NCI-H146 (cell line): ENCODE data around the gene ERC1.
"Not testable (repeated sequence)": the region's sequence is repeated elsewhere in the genome, so short reads cannot be mapped to it uniquely, and the experiment has no call there.

Experiments used
- DNase-seq: peaks from one replicate; lab custom pipeline; 2025; lab: John Stamatoyannopoulos, UW

ERC1 gene

GRCh38 chr12:1030779-1031178 is 39.8 kb downstream of the ERC1 start:
- DNase-seq = no peak

- no peak for DNase-seq
Measured at GRCh38 chr12:1034243-1034642, 43.2 kb downstream of the ERC1 start.

- no peak for DNase-seq
Measured at GRCh38 chr12:1034751-1035457, 43.9 kb downstream of the ERC1 start.

DNA sequence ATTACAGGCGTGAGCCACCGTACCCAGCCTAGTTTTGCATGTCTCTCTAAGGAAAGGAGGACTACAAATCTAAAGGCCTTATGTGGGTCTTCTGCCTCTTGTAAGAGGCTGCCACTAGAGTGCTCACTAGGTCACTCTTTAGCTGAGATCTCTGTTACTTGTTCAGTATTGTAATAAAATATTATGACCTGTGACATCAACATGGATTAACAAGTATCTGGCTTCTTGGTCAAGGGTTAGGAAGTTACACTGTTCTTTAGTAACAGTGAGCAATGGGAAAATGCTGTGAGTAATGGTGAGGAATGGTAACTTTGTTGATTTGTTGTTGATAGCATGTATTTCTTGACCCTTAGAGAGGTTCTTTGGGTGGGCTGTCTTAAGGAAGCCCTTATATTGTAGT is 50.5 kb downstream of the ERC1 start:
- no peak for DNase-seq

DNA sequence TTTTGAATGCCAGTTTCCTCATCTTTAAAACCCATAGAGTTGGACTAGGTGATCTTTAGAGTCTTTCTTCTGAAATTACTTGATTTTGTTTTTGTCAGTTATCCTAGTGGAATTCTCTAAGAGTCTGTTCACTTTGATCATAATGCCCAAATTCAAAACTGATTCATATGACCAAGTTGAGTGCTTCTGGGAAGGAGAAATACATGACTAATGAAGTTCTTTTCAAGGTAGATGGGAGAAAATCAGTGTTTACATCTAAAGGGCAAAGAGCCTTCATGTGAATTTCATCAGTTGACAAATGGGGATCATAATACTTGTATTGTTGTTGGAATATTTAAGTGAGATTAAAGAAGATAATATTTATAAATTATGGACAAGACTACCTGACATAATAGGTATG is 53.2 kb downstream of the ERC1 start:
- DNase-seq = no peak

GRCh38 chr12:1044696-1045095 is 53.7 kb downstream of the ERC1 start:
- no peak for DNase-seq

- DNase-seq = no peak
Measured at GRCh38 chr12:1046727-1047126, 55.7 kb downstream of the ERC1 start.

DNA sequence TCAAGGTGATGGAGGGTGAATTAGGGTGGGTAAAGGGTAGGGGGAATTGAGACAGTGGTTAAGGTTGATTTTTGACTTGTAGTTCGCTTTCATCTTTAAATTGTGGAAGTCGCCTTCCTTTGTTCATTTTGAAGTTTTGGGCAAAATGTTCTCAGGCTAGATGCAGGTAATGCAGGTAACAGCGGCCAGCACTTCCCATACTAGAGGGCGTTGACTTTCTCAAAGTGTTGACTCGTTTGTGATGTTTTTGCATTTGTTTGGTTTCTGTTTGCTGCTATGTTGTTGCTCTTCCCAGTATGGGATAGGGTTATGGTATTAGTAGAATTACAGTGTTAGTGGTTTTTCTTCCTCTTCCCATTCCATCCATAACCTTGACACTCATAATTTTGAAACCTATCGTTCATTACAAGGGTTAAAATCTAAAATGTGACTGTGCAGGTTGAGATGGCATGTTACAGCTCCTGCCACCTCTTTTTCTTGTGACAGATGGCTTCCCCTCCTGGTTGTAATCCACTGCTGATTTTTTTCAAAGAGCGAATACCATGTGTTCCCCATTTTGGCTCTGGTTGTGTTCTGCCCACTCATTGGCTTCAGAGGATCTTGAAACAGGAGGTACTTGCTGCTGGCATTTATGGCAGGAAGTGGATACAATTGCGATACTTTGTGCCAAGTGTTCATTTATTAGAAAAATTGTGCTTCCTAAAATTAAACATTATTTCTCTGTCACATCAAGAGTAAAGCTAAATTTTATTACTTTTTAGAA is 57.1 kb downstream of the ERC1 start:
- no peak for DNase-seq

DNA sequence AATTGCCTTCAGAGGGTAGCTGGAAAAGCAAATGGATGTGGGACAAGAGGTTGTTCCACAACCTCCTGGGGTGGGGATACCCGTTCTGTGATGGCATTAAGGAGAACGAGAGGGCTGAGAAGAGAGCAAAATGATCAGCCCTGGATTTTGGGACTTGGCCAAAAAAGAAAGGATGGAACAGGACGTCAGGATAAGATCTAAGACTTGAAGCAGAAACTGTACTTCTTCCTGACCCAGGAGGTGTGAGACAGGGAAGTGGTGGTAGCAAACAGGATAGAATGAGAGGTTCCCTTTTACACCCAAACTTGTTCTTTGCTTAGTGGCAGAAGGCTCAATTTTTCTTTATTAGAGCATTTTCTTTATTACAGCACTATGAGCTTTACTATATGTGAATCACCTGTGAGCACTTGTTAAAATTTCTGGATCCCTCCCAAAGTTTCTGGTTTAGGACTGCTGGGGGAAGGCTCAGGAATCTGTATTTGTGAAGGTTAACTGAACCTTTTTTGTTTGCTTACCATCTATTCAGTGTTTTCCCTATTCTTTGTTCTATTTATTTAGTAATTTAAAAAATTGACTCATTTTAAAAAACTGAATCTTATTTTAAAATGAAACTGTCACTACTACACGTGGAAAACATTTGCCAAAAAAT is 59.2 kb downstream of the ERC1 start:
- DNase-seq = no peak

DNA sequence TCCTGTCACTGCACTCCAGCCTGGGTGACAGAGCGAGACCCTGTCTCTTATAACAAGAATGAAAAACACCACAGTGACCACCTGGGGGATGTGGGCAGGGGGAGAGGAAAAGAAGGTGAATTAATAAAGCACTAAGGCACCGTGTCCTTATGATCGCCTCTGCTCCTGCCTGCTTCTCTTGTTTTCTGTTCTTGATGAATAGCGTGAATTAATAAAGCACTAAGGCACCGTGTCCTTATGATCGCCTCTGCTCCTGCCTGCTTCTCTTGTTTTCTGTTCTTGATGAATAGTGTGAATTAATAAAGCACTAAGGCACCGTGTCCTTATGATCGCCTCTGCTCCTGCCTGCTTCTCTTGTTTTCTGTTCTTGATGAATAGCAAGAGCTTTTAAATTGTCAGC is 60.6 kb downstream of the ERC1 start:
- DNase-seq = not testable (repeated sequence)

DNA sequence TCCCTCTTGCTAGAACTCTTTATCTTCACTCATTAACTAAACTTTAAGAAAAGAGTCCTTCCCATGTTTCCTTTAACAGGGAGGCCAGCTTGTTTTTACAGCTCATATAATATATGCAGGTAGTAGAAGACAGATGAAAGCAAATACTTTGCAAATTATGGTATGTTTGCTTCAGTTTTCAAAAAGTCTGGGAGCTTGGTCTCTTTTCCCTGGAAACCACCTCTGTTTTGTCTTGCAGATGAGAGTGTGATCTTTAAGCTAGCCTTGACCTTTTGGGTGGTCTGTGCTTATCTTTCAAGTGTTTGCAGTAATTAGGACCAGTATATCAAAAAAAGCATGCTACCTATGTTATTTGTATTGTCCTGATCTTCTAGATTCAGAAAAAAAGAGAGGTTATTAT is 62.7 kb downstream of the ERC1 start:
- no peak for DNase-seq

DNA sequence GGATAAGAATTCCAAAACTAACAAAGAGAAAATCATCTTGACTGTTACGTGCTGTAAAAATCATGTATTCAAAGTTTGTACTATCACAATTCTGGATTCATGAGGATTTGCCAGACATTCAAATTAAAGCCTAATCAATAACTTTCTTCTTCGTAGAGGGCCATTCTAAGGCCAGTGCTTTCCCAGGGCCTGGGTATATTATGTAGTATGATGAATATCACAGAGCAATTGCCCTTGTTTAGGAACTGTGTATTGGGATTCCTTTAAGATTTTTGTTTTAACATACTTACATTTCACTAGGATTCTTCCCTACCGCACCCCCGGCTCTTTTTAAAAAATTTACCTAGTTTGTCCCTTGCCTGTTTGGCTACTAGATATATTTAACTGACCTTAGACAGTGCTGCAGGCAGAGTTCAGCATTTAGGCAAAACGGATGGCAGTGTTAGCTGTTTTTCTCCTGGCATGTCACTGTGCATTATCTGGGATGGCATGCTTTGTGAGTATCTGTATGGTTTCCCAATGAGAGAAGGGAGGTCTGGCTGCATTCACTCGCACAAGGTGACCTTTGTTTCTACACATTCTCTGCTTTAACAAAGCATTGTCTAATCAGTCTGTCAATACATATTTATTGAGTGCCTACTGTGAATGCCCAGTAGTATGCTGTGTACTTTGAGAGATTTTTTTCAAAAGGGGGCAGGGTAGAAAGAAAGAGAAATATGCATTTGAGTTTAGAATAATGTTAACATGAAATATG is 63.3 kb downstream of the ERC1 start:
- DNase-seq = peak; percentile 94

- DNase-seq = peak; percentile 94
Measured at GRCh38 chr12:1056390-1056789, 65.4 kb downstream of the ERC1 start.

- no peak for DNase-seq
Measured at GRCh38 chr12:1058423-1058822, 67.4 kb downstream of the ERC1 start.

GRCh38 chr12:1059162-1059561 is 68.1 kb downstream of the ERC1 start:
- DNase-seq = no peak

DNA sequence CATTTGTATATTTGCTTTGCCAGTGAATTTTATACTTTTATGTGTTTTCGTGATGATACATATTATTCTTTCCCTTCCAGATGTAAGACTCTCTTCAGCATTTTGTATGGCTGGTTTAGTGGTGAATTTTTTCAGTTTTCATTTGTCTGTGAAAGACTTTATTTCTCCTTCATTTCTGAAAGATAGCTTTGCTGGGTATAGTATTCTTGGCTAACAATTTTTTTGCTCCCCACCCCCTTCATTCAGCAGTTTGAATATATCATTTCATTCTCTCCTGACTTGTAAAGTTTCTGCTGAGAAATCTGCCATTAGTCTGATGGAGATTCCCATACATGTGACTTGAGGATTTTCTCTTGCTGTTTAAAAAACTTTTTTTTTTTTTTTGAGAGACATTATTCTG is 72.8 kb downstream of the ERC1 start:
- no peak for DNase-seq

DNA sequence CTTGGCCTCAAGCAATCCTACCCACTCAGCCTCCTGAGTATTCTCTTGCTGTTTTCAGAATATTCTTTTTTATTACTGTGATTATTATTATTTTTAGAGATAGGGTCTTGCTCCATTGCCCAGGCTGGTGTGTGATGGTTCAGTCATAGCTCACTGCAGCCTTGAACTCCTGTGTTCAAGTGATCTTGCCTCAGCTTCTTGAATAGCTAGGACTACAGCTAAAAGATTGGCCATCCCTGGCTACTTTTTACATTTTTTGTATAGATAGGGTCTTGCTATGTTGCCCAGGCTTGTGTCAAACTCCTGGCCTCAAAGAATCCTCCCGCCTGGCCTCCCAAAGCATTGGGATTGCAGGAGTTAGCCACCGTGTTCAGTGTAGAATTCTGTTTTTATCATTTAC is 73.3 kb downstream of the ERC1 start:
- DNase-seq = no peak

DNA sequence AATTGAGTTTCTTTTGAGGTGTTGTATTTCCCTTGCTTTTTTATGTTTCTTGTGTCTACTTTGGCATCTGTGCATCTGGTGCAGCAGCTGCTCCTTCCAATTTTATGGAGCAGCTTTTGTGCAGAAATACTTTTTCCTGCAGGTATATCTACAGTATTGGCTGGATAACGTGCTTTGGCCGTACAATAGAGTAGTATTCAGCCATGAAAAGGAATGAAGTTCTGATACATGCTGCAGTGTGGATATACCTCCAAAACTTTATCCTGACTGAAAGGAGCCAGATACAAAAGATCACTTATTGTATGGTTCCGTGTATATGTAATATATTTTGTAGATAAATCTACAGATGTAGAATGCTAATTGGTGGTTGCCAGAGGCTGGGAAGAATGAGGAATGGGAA is 74.6 kb downstream of the ERC1 start:
- no peak for DNase-seq

DNA sequence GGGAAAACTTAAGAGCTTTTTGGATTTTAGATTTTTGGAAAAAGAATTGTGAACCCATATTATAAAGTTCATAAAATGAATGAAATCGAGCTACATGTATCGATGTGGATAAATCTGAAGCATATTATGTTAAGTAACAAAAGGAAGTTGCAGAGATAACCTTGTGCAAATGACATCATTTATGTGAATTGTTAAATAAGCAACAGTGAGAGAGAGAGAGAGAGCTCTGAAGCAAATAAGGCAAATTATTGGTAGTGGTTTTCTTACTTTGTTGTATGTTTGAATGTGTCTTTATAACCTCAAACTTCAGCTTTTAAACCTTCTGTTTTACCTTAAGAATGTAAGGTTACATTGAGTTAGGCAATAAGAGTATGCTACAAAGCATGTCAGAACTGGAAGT is 78.8 kb downstream of the ERC1 start:
- no peak for DNase-seq

GRCh38 chr12:1071182-1071581 is 80.2 kb downstream of the ERC1 start:
- DNase-seq = no peak

DNA sequence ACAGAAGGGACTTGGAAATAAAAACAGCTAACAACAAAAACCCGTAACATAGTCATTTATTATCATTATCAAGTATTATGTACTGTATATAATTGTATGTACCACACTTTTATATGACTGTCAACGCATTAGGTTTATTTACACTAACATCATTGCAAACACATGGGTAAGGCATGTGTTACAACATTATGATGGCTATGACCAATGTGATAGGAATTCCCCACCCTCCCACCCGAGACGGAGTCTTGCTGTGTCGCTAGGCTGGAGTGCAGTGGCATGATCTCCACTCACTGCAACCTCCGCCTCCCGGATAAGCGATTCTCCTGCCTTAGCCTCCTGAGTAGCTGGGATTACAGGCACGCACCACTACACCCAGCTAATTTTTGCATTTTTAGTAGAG is 82.6 kb downstream of the ERC1 start:
- no peak for DNase-seq

GRCh38 chr12:1077036-1077803 is 86.2 kb downstream of the ERC1 start:
- no peak for DNase-seq
